GM19395 (cell line): ENCODE results near the gene WDR88.

ENCODE experiments used
- ATAC-seq: cut with Tn5 transposase; IDR thresholded peaks from one replicate; pipeline ENCODE4 v1.9.1; 2021; ENCODE audit warnings: mild to moderate bottlenecking, moderate library complexity; ENCODE audit not compliant: unreplicated experiment

The WDR88 gene

GRCh38 chr19:33195645-33196347 lies 63.9 kb downstream of the WDR88 start:
- ATAC-seq = no peak

GRCh38 chr19:33196446-33197193 lies 64.7 kb downstream of the WDR88 start:
- no peak for ATAC-seq

- ATAC-seq = no peak
These were observed 65.7 kb downstream of the WDR88 start for GRCh38 chr19:33197591-33198000.

GRCh38 chr19:33198169-33198568 lies 66.3 kb downstream of the WDR88 start:
- no peak for ATAC-seq

- ATAC-seq = no peak
These were observed 67.7 kb downstream of the WDR88 start for GRCh38 chr19:33199441-33200265.

GRCh38 chr19:33201473-33201872 lies 69.6 kb downstream of the WDR88 start:
- no peak for ATAC-seq

- no peak for ATAC-seq
These were observed 70.1 kb downstream of the WDR88 start for GRCh38 chr19:33201886-33202545.

- no peak for ATAC-seq
These were observed 70.9 kb downstream of the WDR88 start for GRCh38 chr19:33202546-33203507.

GRCh38 chr19:33203529-33203928 lies 71.6 kb downstream of the WDR88 start:
- no peak for ATAC-seq

- no peak for ATAC-seq
These were observed 72.4 kb downstream of the WDR88 start for GRCh38 chr19:33204136-33204973.

- ATAC-seq = no peak
These were observed 73.2 kb downstream of the WDR88 start for GRCh38 chr19:33205110-33205509.

- ATAC-seq = no peak
These were observed 73.8 kb downstream of the WDR88 start for GRCh38 chr19:33205531-33206260.

GRCh38 chr19:33206261-33207039 lies 74.5 kb downstream of the WDR88 start:
- no peak for ATAC-seq

GRCh38 chr19:33207040-33207620 lies 75.2 kb downstream of the WDR88 start:
- no peak for ATAC-seq

- ATAC-seq = no peak
These were observed 76.0 kb downstream of the WDR88 start for GRCh38 chr19:33207903-33208302.

GRCh38 chr19:33208371-33208895 lies 76.5 kb downstream of the WDR88 start:
- no peak for ATAC-seq
